Kidney (tissue), 14 donors: ENCODE results near the gene THSD8. TPM values are rescaled to one million over a fixed set of nuclear protein-coding genes. Genes with fewer than 3 reads are reported as not detected.

Experiments used
- DNase-seq, 5 donors: peaks; one replicate each; pipeline ENCODE4 v3.0.0-alpha.2; 2013 to 2020
- FAIRE-seq: peaks from 2 replicates; lab custom pipeline; 2012; peaks lifted over from hg19 to GRCh38; lab: Jason Lieb, UNC
- H3K27ac ChIP-seq, 2 donors: one replicate each; pipeline ENCODE4 v1.7.0; 2013; ENCODE audit warnings: low read depth in 2 of 2, low read length in 2 of 2, inconsistent platforms in 1 of 2
- H3K27me3 ChIP-seq: one replicate; pipeline ENCODE4 v1.7.1; 2013; ENCODE audit warnings: low read length, inconsistent platforms; ENCODE audit not compliant: control insufficient read depth, insufficient read depth
- H3K36me3 ChIP-seq, 3 donors: one replicate each; pipeline versions ENCODE4 v1.7.0 to v1.7.1; 2013; ENCODE audit warnings: low read length in 3 of 3, control low read depth in 1 of 3, inconsistent platforms in 1 of 3; ENCODE audit not compliant: insufficient read depth in 3 of 3, control insufficient read depth in 2 of 3
- H3K4me1 ChIP-seq, 3 donors: one replicate each; pipeline versions ENCODE4 v1.7.0 to v1.7.1; 2013; ENCODE audit warnings: low read length in 3 of 3, inconsistent platforms in 1 of 3, low read depth in 1 of 3; ENCODE audit not compliant: control insufficient read depth in 2 of 3, insufficient read depth in 2 of 3
- H3K4me3 ChIP-seq, 3 donors: one replicate each; pipeline versions ENCODE4 v1.7.0 to v1.8.1; 2013; ENCODE audit warnings: low read length in 3 of 3, control low read depth in 1 of 3, inconsistent platforms in 1 of 3
- H3K9ac ChIP-seq, 3 donors: one replicate each; pipeline versions ENCODE4 v1.7.0 to v1.7.1; 2013; ENCODE audit warnings: low read length in 3 of 3, control low read depth in 1 of 3, inconsistent platforms in 1 of 3
- H3K9me3 ChIP-seq, 3 donors: one replicate each; pipeline versions ENCODE4 v1.7.0 to v1.7.1; 2013; ENCODE audit warnings: low read length in 3 of 3, control low read depth in 1 of 3, inconsistent platforms in 1 of 3; ENCODE audit not compliant: control insufficient read depth in 2 of 3, insufficient read depth in 1 of 3
- intact Hi-C: fragments of 100-400 bp; cut with DNase I; formaldehyde crosslinking; loops from one replicate; pipeline ENCODE4 v1.11.1; 2022
- polyA plus RNA-seq: library from polyadenylated mRNA; stranded (reverse); fragments of 350-450 nt; fragmentation: Illumina TruSeq; extraction: RNeasy Lipid Tissue Mini Kit (QIAGEN cat#74804); gene quantifications from one replicate; pipeline ENCODE4 v1.2.3, GENCODE V29; 2014; ENCODE audit warnings: low read depth, low replicate concordance; ENCODE audit not compliant: insufficient read depth
- total RNA-seq: library from RNA; stranded (reverse); fragmentation: NEBNext Ultra II Directional; extraction: Animal tissue kit (Norgen Biotek cat#: 25700); gene quantifications from one replicate; pipeline ENCODE4 v1.2.1, GENCODE V29; 2021
- TF ChIP-seq, protein P1 (sequence below): IDR thresholded peaks from 3 replicates; pipeline ENCODE4 v1.5.1; 2012; ENCODE audit warnings: mild to moderate bottlenecking, moderate library complexity, borderline replicate concordance; ENCODE audit not compliant: insufficient read depth; ENCODE audit errors: extremely low read depth
- donor health status: control.
- donor health status: control.
- donor health status: control.
- donor health status: control.
- donor health status: control.
- donor health status: DM: yes; HTN: yes; CAD: no.
- donor health status: Normal renal cell carcinoma (clear cell type).

Gene THSD8
- total and polyA plus RNA-seq, 2 donors from 2014 or later, result 3.2 to 10.0 TPM

DNA sequence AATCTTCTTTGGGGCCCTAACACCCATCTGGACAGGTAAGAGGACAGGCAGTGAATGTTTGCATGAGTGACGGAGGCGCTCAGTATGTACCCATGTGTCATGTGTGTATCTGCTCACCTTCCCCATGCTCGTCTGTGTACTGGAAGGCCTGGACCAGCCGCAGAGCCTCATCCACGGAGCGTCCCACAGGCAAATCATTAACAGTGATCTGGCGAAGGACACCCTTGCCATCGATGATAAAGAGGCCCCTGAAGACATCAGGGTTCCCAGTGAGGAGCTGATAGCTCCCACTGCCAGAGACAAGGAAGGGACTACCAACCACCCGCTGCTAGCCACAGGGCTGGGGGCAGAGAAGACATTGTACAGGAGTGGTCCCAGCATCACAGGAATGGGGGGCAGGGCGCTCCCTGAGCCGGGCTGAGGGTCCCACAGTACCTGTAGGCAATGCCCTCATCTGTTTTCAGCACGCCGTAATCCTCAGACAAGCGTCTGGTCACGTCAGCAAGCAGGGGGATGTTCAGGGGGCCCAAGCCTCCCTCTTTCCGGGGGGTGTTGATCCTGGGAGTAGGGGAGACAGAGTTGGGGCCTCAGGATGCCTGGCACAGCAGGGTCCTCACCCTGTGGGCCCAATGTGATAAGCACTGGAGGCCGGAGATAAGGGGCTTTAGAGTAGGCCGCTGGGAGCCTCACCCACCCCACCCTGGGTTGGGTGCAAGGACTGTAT lies 2.0 kb upstream of the THSD8 start:
- intact Hi-C loops, result loop anchor here (10.0 kb wide), 1 partner anchor 125 kb away; no protein-coding TSS in a partner anchor
- TF ChIP-seq, protein P1, sequence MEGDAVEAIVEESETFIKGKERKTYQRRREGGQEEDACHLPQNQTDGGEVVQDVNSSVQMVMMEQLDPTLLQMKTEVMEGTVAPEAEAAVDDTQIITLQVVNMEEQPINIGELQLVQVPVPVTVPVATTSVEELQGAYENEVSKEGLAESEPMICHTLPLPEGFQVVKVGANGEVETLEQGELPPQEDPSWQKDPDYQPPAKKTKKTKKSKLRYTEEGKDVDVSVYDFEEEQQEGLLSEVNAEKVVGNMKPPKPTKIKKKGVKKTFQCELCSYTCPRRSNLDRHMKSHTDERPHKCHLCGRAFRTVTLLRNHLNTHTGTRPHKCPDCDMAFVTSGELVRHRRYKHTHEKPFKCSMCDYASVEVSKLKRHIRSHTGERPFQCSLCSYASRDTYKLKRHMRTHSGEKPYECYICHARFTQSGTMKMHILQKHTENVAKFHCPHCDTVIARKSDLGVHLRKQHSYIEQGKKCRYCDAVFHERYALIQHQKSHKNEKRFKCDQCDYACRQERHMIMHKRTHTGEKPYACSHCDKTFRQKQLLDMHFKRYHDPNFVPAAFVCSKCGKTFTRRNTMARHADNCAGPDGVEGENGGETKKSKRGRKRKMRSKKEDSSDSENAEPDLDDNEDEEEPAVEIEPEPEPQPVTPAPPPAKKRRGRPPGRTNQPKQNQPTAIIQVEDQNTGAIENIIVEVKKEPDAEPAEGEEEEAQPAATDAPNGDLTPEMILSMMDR, result no peak
- DNase-seq (no peak), FAIRE-seq (no peak)
- Histone ChIP-seq H3K27me3 (no peaks in the 10 kb centered on the region), H3K9me3 (no peaks in the 10 kb centered on the region), H3K4me3 (peak overlapping the region in 1 of 3 donors; percentile 93), H3K27ac (no peak overlapping the region), H3K4me1 (peaks cover 0 to 23% (median 10%) of the 10 kb centered on the region in 3 donors), H3K9ac (peak overlapping the region in 1 of 3 donors; percentile 91), H3K36me3 (peaks cover 0 to 10% (median 2%) of the 10 kb centered on the region in 3 donors)

DNA sequence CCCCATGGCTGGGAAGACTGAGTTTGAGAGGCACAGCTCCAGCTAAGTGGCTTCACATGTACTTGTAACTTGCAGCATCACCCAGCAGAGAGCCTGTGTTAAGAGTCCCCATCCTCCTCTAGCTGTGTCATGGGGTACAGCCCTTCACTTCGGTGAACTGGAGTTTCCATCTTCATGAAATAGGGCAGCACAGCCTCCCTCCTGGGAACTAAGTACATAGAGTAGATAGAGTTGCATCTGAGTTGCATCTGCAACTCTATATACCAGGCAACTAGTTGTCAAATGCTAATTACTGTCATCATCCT lies 1.5 kb upstream of the THSD8 start:
- DNase-seq (no peak), FAIRE-seq (no peak)
- Histone ChIP-seq H3K9ac (peak overlapping the region in 2 of 3 donors; percentile 91 to 98), H3K9me3 (no peaks in the 10 kb centered on the region), H3K36me3 (peaks cover 0 to 10% (median 2%) of the 10 kb centered on the region in 3 donors), H3K27me3 (no peaks in the 10 kb centered on the region), H3K4me3 (peak overlapping the region; percentile 78 to 93 (median 90)), H3K4me1 (peaks cover 0 to 23% (median 10%) of the 10 kb centered on the region in 3 donors), H3K27ac (no peak overlapping the region)
- TF ChIP-seq, protein P1, result no peak
- intact Hi-C loops, result no loop called here

DNA sequence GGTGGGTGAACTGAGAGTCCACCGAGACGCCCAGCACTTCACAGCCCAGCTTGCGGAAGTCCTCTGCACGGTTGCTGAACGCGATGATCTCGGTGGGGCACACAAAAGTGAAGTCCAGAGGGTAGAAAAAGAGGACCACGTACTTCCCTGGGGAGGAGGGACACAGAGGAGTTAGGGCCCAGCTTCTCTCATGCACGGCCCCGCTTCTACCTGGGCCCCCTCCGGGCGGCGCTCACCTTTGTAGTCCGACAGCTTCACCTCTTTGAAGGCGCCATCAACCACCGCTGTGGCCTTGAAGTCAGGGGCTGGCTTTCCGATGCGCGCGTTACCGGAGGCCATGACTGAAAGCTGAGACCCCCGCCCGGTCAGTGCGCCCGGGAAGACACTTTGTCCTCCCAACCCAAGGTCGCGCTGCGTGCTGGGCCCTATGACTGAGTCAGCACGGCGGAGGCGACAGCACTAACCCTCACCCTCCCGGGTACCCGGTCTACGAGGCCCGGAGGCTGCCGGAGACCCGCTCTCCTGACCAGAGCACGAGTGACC lies 875 bp upstream of the THSD8 start:
- FAIRE-seq, result no peak
- Histone ChIP-seq H3K27ac (peak overlapping the region; percentile 80 to 87), H3K9me3 (no peaks in the 10 kb centered on the region), H3K27me3 (no peaks in the 10 kb centered on the region), H3K4me3 (peak overlapping the region; percentile 78 to 93 (median 90)), H3K4me1 (peaks cover 0 to 21% (median 10%) of the 10 kb centered on the region in 3 donors), H3K9ac (peak overlapping the region; percentile 69 to 98 (median 91)), H3K36me3 (peaks cover 0 to 10% (median 2%) of the 10 kb centered on the region in 3 donors)
- peak in 4 of 5 donors; percentile 38 to 77 (median 65) for DNase-seq
- intact Hi-C loops, result no loop called here
- TF ChIP-seq, protein P1, result no peak
